ENCODE data around the gene GRIK4.

The GRIK4 gene

DNA sequence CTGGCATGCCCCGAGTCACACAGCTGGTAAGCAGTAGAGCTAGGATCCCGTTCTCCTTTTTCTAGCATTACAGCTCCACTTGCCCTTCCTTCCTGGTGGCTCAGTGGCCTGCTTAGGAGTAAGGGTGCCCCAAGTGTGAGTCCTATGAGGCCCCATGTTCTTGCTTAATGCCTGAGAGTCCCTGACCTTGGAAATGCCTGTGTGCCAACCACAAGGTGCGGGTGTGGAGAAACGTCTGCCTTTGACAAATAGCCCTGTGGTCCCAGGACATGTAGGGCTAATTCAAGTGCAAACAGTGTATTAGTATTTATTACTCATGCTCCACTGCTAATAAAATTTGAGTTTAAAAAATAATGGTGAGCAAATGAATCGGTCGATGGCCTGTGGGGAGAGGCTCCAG lies 18.4 kb downstream of the GRIK4 start:
- DNase-seq (ENCODE audit: insufficient read length) = no peak
- TF ChIP-seq POLR2AphosphoS5 (IDR thresholded peaks at IDR 0.05; ENCODE audit: low read depth, low read length) (no peak), POLR2A (IDR thresholded peaks at IDR 0.05; ENCODE audit: low read depth, low read length) (no peak), TAF1 (IDR thresholded peaks at IDR 0.05; ENCODE audit: borderline replicate concordance, low read depth, low read length) (no peak)
- FAIRE-seq = no peak

DNA sequence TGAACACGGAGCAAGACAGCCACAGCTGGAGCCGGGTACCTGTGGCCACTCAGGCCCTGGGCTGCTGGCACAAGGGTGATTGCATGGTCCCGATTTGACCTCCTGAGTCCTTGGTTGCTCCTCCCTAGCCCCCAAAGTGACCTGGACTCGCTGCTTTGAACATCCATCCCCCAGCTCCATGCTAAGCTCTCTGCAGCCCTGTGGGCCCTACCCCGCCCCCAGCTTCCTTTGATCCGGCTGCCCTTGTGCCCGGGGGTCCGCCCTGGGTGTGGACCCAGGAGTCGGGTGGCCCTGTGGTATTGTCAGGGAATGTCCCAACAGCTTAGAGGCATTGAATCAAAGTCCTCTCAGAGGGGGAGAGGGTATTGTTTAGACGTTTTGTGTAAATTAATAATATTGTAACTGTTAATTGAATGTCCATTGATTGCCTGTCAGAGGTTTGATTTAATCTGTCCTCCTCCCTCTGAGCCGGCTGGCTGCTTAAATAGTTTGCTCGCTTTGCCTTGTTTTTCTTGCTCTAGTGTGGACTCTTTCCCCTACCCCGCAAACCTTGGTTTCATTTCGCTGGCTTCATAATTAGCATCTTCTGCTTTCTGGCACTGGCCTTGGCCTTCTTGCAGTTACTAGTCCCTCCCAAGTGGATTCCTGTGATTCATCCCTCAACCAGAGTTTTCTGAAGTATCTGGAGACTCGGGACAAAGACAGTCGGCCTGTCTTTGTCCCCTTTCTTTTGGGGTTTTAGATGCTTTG lies 20.7 kb downstream of the GRIK4 start:
- FAIRE-seq = no peak
- no peak for DNase-seq (ENCODE audit: insufficient read length)
- no peak for TF ChIP-seq TAF1 (IDR thresholded peaks at IDR 0.05; ENCODE audit: borderline replicate concordance, low read depth, low read length)
- TF ChIP-seq POLR2A (IDR thresholded peaks at IDR 0.05; ENCODE audit: low read depth, low read length) = no peak
- no peak for TF ChIP-seq POLR2AphosphoS5 (IDR thresholded peaks at IDR 0.05; ENCODE audit: low read depth, low read length)

DNA sequence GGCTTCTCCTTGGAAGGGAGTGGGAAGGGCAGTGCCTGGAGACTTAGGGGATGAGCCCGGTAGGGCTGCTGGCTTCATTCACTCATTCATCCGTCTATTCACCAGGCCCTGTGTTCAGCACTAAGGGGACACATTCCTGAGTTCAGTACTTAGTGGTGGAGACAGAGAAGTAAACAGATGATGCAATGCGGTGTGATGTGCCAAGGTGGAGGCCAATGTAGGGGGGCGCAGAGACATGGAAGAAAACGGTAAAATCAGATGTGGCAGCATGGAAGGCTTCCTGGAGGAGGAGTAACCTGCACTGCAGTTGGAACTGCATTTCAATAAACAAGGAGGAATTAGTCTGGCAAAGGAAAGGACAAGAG lies 21.3 kb downstream of the GRIK4 start:
- DNase-seq (ENCODE audit: insufficient read length) (no peak), FAIRE-seq (no peak)
- TF ChIP-seq POLR2AphosphoS5 (IDR thresholded peaks at IDR 0.05; ENCODE audit: low read depth, low read length) (no peak), TAF1 (IDR thresholded peaks at IDR 0.05; ENCODE audit: borderline replicate concordance, low read depth, low read length) (no peak), POLR2A (IDR thresholded peaks at IDR 0.05; ENCODE audit: low read depth, low read length) (no peak)

DNA sequence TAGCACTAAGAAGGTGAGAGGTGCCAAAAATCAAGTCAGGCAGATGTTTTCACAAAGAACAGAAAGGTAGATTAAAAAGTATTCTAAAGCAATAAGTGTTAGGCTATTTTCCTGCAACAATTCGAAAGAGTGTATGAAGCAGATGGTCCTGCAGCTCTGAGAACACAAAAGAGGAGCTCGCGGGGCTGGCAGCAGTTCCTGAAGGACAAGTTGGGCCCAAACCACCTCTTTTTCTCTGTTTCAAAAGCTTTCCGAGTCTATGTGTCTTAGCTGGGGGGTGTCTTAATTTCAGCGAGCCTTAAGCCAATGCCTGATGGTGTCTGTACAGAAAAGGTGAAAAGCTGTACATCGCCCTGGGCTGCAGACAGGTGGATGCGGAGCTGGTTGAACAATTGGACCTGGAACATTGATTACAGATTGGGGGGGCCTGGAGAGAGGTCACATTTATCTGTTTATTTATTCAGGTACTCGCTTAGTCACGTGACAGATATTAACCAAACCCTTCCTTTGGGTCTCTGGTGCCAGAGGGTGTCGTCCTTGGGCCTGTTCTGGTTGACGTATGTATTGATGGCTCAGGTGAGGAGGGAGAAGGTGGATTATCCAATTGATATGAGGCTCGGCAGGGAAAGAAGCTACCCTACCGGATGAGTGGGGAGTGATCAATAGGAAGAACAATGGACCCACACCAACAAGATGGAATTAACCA lies 24.7 kb downstream of the GRIK4 start:
- no peak for TF ChIP-seq POLR2A (IDR thresholded peaks at IDR 0.05; ENCODE audit: low read depth, low read length)
- TF ChIP-seq POLR2AphosphoS5 (IDR thresholded peaks at IDR 0.05; ENCODE audit: low read depth, low read length) = no peak
- no peak for TF ChIP-seq TAF1 (IDR thresholded peaks at IDR 0.05; ENCODE audit: borderline replicate concordance, low read depth, low read length)
- no peak for DNase-seq (ENCODE audit: insufficient read length)
- FAIRE-seq = no peak

DNA sequence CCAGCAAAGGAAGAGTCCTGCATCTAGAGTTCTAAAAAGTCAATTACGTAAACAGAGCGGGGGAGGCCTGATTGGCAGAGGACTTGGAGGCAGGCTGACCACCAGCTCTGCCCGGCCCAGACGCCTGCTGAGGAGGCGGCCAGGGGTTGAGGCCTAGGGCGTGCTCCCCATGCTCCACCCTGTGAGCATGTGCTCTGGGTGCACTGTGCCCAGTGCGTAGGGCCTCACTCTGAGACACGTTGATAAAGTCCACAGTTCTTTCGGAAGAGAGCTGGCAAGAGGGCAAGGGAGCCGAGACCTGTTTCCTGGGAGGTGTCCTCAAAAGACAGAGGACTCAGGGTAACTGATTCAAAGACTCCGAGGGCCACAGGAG lies 25.2 kb downstream of the GRIK4 start:
- no peak for DNase-seq (ENCODE audit: insufficient read length)
- TF ChIP-seq POLR2AphosphoS5 (IDR thresholded peaks at IDR 0.05; ENCODE audit: low read depth, low read length) (no peak), TAF1 (IDR thresholded peaks at IDR 0.05; ENCODE audit: borderline replicate concordance, low read depth, low read length) (no peak), POLR2A (IDR thresholded peaks at IDR 0.05; ENCODE audit: low read depth, low read length) (no peak)
- no peak for FAIRE-seq

DNA sequence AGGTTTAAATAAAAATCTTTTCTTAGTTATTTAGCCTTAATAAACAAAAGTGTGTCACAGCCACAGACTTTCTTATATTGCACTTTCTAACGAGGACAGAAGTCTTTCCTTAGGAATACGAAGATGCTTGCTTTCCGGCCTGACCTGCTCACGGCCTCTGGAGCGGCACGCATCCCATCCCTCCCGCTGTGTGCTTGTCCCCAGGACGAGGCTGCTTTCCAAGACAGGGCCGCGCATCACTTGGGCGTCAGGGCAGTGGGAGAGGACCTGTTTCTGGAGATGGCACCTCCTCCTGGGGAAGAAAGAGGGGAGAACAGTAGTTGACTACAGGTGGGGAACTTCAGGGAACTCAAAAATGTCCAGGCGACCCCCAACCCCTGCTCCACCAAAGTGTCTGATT lies 26.4 kb downstream of the GRIK4 start:
- FAIRE-seq (no peak), DNase-seq (ENCODE audit: insufficient read length) (no peak)
- TF ChIP-seq POLR2A (IDR thresholded peaks at IDR 0.05; ENCODE audit: low read depth, low read length) (no peak), TAF1 (IDR thresholded peaks at IDR 0.05; ENCODE audit: borderline replicate concordance, low read depth, low read length) (no peak), POLR2AphosphoS5 (IDR thresholded peaks at IDR 0.05; ENCODE audit: low read depth, low read length) (no peak)

DNA sequence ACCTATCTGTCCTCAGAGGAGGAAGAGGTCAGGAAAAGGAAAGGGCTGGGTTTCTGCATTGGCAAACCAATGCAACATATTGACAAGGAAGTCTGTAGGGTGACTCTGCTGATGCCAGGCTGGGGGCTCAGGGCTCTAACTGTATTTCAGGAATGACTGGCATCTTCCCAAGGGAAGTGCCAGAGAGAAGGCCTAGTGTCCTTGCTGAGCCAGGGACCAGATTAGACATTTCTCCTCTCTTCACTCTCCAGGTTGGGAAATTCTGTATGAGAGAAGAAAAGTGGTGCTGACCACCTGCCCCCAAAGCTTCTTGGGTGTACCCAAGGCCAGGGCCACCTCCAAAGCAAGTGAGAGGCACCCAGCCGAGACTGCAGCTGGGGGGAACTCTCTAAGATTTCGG lies 27.2 kb downstream of the GRIK4 start:
- TF ChIP-seq POLR2A (IDR thresholded peaks at IDR 0.05; ENCODE audit: low read depth, low read length) = no peak
- TF ChIP-seq POLR2AphosphoS5 (IDR thresholded peaks at IDR 0.05; ENCODE audit: low read depth, low read length) = no peak
- no peak for TF ChIP-seq TAF1 (IDR thresholded peaks at IDR 0.05; ENCODE audit: borderline replicate concordance, low read depth, low read length)
- DNase-seq (ENCODE audit: insufficient read length) (no peak), FAIRE-seq (no peak)

DNA sequence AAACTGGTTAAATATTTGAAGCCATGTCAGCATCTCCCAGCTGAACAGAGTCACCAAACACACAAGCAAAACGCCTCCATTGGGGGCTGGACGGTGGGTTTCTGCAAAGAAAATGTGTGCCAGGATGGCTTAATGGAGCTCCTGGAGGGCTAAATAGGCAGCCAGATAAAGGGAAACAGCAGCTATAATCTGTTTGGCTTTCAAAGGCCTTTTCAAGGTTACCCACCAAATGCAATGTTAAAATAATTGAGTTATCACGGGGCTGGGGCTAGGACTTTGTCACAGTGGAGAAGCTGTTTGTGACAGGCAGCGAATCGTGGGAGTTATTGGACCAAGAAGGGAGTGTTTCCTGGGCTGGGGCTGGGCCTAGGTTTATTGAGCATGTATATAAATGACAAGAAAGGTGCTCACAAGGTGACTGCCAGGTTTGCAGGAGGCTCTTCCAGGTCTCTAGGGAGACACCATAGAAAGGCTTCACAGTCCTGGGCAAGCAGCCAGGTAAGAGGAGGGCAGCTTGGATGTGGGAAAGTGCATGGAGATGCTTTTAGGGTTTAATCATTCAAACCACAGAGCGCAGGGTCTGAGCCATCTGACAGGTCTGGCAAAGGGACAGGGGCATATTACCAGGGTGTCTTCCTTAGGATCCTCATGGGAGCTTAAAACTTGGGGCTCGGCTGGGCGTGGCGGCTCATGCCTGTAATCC lies 28.3 kb downstream of the GRIK4 start:
- no peak for FAIRE-seq
- DNase-seq (ENCODE audit: insufficient read length) = no peak
- TF ChIP-seq POLR2A (IDR thresholded peaks at IDR 0.05; ENCODE audit: low read depth, low read length) (no peak), POLR2AphosphoS5 (IDR thresholded peaks at IDR 0.05; ENCODE audit: low read depth, low read length) (no peak), TAF1 (IDR thresholded peaks at IDR 0.05; ENCODE audit: borderline replicate concordance, low read depth, low read length) (no peak)

DNA sequence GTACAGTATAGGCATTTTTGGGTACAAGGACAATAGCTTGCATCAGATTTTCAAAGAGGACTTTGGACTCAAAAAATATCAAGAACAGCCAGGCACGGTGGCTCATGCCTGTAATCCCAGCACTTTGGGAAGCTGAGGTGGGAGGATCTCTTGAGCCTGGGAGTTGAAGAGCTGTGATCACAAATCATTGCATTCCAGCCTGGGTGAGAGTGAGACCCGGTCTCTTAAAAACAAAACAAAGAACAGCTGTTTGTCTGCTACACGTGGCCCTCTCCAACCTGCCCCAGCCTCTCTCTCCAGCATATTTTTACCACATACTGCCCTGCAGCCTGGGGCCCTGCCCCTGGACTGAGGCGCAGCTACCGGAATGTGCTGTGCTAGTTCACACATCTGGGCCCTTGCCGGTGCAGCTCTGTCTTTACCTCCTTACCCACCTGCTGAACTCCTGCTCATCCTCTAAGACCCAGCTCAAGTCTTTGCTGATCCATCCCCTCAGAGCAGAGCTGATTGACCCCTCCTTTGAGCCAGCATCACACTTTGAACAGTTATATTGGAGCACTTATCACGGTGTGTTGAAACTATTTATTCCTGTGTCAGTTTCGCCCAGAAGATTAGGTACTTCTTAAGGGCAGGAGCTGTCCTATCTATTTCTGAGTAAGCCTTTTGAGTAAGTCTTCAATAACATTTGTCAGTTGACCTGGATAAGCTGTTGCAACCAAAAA lies 29.4 kb downstream of the GRIK4 start:
- FAIRE-seq = no peak
- TF ChIP-seq POLR2A (IDR thresholded peaks at IDR 0.05; ENCODE audit: low read depth, low read length) (no peak), POLR2AphosphoS5 (IDR thresholded peaks at IDR 0.05; ENCODE audit: low read depth, low read length) (no peak), TAF1 (IDR thresholded peaks at IDR 0.05; ENCODE audit: borderline replicate concordance, low read depth, low read length) (no peak)

DNA sequence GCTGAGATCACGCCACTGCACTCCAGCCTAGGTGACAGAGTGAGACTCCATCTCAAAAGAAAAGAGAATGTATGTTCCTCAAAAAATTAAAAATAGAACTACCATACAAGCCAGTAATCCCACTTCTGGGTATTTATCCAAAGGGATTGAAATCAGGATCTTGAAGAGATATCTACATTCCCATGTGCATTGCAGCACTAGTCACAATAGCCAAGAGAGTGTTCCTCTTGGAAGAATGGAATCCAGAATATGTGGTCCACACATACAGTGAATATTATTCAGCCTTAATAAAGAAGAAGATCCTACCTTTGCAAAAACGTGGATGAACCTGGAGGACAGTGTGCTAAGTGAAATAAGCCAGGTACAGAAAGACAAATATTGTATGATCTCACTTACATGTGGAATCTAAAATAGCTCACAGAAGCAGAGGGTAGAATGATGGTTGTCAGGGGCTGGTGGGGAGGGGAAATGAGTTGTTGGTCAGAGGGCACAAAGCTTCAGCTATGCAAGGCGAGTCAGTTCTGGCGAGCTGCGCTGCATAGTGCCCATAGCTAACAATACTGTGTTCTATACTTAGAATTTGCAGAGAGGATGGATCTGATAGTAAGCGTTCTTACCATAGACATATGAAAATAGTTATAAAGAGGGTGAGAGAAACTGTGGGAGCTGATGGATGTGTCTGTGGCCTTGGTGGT lies 32.1 kb downstream of the GRIK4 start:
- DNase-seq (ENCODE audit: insufficient read length) (no peak), FAIRE-seq (no peak)
- TF ChIP-seq POLR2AphosphoS5 (IDR thresholded peaks at IDR 0.05; ENCODE audit: low read depth, low read length) (no peak), TAF1 (IDR thresholded peaks at IDR 0.05; ENCODE audit: borderline replicate concordance, low read depth, low read length) (no peak), POLR2A (IDR thresholded peaks at IDR 0.05; ENCODE audit: low read depth, low read length) (no peak)

More for the DNA sequence above, 29.4 kb downstream of the GRIK4 start:
- no peak for DNase-seq (ENCODE audit: insufficient read length)

DNA sequence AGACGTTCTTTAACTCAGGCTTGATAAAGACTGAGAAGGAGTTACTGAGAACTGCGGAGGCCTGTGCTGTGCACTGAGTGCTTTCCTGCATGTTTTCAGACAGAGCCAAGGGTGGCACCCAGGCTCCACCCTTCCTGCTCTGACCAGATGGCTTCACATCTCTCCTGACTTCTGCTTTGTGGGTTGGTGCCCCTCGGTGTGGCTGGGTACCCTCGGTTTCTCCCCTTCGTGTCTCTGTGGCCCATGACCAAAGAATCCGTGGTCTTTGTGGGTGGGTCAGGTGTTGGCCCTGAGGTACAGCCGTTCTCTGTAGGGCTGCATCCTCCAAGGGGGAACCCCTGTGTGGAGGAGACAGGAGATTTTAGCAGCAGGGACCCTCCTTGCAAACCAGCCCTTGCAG lies 34.3 kb downstream of the GRIK4 start:
- DNase-seq (ENCODE audit: insufficient read length) = no peak
- TF ChIP-seq TAF1 (IDR thresholded peaks at IDR 0.05; ENCODE audit: borderline replicate concordance, low read depth, low read length) = no peak
- no peak for FAIRE-seq

All from GM12892 (cell line).